GM18868 (cell line): ENCODE measurements around the gene KRT79.
"Not testable (repeated sequence)": the region's sequence is repeated elsewhere in the genome, so short reads cannot be mapped to it uniquely, and the experiment has no call there.

Source experiments
- ATAC-seq: cut with Tn5 transposase; IDR thresholded peaks from one replicate; pipeline ENCODE4 v1.9.1; 2021; ENCODE audit warnings: mild to moderate bottlenecking, moderate library complexity; ENCODE audit not compliant: unreplicated experiment

The KRT79 gene

DNA sequence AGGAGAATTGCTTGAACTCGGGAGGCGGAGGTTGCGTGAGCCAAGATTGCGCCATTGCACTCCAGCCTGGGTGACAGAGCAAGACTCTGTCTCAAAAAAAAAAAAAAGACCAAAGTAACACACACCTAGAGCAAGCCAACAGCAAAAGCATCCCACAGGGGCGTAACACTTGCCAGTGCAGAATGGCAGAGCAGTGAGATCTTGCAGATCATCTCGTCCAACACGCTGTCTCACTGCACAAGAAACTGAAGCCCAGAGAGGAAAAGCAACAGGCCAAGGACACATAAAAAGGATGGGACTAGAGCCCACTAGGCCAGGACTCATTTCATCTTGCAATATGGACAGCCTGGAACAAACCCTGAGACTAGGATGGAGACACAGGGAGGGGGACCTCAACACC lies 27.4 kb upstream of the KRT79 start:
- no peak for ATAC-seq

DNA sequence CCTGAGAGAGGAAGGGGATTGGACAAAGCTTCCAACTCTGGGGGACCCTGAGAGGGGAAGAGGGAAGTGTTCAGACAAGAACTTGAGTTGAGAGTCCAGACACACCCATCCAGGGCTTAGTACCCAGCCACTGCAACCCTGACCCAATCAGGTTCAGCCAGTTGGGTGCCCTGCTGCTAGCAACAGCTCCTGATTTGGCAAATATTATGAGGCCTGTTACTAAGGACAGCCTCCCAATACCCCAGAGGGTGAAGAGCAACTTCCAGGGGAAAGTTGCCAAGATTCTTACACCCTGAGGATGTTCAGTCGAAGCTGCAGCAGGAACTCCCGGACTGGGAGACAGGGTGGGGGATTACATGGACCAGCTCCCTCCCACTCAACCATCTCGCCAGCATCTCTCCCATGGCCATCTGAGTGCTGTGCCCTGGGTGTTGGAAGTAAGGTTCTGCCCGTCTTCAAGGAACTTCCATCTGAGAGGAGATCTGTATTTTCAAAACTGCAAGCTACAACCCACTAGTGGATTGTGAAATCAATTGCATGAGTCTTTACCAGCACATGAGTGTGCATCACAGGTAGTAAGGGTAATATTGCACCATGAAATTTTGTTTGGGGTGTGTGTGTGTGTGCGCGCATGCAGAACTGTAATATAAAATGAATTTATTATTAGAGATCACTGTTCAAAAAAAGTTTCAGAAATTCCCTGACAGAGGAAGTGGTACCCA lies 26.2 kb upstream of the KRT79 start:
- ATAC-seq: no peak

DNA sequence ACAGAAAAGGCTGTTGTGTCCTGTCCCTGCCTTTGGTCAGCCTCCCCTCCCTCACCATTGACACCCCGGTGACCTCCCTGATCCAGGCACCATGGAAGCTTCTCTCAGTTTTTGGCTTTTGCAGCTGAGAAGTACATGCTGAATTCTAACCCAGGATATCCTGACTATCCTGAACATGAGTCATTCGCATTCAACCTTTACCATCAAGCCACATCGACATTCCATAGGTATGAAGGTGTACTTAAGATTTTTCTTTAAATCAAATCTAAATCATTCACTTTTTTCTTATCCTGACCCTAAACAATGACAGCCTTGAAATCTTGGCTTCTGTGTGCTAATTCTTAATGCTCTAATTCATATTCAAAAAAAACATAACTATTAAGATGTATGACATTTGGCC lies 23.4 kb upstream of the KRT79 start:
- ATAC-seq: no peak

DNA sequence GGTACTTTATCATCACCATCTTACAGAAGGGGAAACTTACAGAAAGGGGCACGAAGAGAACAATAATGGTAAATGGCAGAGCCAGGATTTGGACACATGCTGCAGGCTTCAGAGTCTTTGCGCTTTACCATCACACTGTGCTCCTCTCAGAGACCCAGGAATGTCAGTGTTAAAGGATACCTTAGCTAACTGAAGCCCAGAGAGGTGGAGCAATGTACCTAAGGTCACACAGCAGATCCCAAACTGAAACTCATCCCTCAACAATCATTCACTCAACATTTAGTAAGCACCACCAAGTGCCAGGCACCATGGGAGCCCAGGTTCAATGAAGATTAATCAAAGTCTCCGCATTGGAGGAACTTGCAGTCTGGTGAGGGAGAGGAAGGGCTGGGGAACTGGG lies 22.7 kb upstream of the KRT79 start:
- ATAC-seq: no peak

DNA sequence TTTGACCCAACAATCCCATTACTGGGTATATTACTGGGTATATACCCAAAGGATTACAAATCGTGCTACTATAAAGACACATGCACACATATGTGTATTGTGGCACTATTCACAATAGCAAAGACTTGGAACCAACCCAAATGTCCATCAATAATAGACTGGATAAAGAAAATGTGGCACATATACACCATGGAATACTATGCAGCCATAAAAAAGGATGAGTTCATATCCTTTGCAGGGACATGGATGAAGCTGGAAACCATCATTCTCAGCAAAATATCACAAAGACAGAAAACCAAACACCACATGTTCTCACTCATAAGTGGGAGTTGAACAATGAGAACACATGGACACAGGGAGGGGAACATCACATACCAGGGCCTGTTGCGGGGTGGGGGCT lies 22.0 kb upstream of the KRT79 start:
- ATAC-seq: not testable (repeated sequence)

DNA sequence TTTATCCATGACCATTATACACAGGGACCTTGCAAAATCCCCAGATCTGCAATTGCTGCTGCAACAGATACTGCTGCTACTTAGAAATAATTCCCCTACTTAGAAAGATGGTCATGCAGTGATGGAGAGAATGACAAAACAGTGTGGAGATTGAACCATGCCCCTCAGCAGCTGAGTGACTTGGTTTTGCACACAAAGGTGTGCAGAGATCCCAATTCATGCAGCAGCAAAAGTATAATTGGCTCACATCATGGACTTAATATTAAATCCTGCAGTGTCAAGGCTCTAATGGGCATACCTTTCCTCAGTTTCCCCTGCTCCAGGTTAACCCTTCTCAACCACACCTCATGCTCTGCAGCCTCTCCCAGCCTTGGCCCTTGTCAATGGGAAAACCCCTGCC lies 17.7 kb upstream of the KRT79 start:
- ATAC-seq: no peak

DNA sequence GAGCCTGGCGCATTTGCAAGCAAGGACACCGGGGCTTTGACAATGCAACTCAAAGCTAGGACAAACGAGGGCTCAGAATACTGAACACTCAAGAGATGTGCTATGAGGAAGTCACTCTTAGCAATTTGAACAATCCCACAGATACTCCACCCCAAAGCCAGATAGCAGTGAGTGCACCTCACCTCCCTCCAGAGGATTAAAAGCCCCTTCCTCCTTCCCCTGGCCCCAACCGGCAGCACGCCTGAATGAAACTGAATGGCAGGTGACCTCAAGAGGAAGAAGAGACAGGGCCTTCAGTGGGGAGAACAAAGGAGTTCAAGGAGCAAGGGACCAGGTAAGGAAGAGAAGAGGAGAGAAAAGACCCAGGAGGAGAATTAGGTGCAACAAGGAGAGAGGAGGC lies 16.6 kb upstream of the KRT79 start:
- no peak for ATAC-seq

DNA sequence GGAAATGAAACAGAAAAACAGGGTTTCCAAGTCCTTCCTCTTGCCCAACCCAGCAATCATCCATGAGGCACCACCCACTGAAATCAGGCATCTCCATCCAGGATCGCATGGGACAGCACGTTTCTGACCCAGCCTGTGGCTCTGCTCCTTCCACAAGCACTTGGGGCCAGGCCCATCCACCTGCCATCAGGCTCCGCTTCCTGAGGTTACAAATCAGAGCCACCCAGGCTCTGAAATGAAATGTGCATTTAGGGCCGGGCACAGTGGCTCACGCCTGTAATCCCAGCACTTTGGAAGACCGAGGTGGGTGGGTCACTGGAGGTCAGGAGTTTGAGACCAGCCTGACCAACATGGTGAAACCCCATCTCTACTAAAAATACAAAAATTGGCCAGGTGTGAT lies 15.4 kb upstream of the KRT79 start:
- ATAC-seq: no peak

DNA sequence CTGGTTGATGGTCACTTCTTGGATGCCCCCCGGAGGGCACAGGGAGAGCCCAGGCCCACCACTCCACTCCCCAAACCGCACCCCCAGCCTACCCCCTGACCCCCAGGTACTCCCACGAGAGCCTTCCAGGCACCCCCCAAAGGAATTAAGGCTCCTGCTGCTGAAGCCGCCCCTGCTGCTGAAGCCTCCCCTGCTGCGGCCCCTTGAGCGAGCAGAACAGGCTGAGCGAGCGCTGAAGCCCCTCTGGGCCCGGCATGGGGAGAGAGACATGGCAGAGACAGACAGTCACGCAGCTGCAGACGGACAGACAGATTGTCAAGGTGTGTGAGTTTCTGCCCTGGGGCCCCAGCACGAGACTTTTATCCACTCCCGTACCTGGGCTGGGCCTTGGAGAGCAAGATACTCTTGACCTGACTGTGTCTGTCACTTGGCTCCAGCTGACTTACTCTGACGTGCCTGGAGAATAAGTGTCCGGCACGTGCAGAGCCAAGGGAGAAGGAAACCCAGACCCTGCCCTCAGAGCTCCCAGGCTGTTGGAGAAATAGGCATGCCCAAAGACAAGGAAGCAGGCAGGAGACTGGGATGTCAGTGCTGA lies 14.6 kb upstream of the KRT79 start, which contains the start of gene KRT78:
KRT78 (minus strand) TSS at position 334 of the 595 bp plus-strand sequence; CDS start at position 270, 64 bp downstream.
- no peak for ATAC-seq

DNA sequence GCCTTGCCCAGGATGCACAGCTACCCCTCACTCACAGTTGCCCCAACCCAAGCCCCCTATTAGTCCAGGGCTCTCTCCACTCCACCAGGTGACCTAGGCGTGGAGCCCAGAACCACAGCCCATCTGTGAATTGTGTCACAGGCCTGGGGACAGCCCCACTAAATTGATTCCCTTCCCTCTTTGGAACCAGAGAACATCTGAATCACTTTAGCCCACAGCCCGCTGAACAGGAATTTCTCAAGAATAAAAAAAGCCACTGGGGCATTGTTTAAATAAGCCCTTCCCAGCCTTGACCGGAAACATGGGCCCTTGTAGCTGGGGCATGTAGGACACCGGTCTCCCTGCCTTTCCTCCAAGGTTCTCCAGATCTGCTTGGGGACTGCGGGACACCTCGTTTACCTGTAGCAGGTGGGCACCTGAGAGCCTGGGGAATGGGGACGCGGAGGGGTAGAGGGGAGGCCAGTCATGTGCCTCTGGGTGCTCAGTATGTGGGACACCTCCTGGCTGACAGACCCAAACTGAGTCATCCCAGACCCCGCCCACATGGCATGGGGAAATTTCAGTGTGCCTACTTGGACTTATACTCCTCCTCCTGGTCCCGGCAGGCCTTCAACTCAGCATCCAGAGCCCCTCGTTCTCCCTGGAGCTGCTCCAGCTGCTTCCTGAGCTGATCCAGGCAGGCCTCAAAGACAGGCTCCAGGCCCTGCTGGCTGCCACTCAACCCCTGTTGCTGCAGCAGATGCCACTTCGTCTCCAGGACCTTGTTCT lies 13.4 kb upstream of the KRT79 start:
- no peak for ATAC-seq

DNA sequence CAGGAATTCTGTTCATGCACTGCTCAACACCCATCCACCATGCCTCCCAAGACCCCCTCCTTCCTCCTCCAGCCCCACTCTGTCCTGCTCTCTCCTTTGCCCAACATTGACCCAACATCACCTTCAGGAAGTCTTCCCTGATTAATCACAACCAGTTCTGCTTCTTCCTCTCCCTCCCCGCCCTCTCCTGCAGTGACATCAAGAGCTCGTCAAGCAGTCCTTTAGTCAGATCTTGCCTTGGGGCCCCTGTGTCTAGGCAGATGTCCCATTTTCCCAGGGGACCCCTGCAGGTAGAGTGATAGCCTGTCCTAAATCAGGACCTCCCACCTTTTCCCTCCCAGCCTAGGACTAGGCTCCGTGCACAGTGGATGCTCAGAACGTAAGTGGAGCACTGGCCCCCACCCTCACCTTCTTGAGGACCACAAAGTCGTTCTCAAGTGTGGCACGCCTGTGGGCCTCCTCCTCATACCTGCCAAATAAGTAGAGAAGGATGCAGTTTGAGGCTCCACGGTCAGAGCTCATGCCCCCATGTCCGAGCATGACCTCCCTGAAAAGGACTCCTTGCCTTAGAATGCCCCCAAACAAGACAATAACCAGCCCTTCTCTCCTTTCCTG lies 12.4 kb upstream of the KRT79 start:
- ATAC-seq: no peak

DNA sequence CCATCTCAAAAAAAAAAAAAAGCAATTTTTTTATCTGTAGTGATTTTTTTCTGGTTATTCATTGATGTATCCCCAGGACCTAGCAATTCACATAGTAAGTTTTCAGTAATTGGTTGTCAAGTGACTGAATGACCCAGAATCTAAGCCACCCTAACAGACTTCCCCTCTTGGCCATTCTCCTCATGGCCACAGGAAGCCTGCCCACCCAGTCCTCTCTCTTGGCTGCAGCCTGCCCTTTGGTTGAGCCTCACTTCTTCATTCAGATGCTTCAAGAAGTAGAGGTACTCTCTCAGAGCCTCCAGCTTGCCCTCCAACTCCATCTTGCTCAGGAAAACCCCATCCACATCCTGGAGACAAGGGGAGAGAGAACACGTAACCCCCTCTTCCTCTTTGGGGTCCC lies 11.8 kb upstream of the KRT79 start:
- no peak for ATAC-seq

DNA sequence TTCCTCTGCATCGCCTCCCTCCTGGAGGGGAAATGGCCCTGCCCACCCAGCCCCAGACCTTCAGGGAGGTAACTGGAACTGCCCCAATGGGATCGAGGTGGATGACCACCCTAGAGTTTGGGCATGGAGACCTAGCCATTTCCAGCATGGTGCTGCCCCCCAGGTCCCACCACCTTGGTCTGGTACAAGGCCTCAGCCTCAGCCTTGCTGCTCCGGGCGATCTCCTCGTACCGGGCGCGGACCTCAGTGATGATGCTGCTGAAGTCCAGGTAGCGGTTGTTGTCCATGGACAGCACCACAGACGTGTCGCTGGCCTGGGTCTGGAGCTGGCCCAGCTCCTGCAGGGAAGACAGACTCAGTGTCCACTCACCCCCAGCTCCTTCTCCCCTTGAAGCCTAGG lies 10.3 kb upstream of the KRT79 start:
- ATAC-seq: no peak

DNA sequence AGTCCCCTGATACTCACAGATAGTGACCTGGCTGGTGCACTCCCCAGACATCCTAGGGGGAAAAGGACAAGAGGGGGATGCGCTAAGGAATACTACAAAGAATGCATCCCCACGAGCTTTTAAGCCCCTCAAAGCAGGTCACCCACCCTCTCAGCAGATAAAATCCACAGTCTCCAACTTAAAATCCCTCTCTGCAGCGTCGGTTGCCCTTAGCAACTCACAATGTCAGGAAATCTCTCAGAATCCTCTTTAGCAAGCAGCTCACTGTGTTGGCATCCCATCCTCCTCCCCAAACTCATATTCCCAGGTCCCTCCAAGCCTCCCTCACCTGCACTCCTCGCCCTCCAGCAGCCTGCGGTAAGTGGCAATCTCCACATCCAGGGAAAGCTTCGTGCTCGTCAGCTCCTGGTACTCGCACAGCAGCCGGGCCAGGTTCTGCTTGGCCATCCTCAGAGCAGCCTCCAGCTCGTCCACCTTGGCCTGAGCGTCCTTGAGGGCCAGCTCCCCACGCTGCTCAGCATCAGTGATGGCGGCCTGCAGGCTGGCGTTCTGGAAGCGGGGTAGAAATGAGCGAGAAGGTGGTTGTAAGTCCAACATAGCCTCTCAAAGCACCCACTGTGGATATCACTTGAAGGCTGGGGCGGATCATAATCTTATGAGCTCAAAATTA lies 5.5 kb upstream of the KRT79 start:
- no peak for ATAC-seq

DNA sequence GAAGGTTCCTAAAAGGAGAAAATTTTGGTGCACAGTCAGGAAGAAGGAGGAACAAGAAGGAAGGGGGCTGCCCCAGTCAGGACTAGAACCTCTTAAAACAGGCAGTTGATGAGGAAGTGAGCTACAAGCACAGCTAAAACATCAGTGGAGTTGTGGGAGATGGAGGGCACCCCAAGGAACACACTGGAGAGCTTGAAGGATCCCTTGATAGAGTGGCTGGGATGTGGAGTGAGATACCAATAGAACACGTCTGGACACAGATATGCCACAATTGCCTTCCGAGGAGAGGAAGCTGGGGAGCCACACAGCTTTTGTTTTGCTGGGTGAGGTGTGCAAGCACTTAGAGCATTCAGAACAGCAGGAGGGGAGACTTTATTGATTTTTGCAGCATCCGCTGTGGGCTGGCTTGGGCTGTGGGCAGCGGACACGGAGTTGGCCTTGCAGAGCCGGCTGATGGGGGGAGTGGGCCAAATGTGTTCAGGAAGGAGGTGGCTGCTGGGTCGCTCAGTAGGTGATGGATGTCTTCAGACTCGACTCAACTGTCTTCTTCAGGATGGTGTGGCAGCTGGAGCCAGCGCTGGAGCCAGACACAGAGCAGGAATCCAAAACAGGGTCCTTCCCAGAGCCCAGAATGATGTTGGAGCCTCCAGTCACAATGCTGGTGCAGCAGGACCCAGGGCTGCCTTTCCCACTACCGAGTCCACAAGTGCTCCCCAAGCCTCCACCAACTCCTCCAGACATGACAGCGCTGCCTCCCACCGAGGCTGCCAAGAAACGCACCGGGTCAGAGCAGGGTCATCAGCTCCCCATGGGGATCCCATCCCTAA lies 4.7 kb upstream of the KRT79 start:
- no peak for ATAC-seq

DNA sequence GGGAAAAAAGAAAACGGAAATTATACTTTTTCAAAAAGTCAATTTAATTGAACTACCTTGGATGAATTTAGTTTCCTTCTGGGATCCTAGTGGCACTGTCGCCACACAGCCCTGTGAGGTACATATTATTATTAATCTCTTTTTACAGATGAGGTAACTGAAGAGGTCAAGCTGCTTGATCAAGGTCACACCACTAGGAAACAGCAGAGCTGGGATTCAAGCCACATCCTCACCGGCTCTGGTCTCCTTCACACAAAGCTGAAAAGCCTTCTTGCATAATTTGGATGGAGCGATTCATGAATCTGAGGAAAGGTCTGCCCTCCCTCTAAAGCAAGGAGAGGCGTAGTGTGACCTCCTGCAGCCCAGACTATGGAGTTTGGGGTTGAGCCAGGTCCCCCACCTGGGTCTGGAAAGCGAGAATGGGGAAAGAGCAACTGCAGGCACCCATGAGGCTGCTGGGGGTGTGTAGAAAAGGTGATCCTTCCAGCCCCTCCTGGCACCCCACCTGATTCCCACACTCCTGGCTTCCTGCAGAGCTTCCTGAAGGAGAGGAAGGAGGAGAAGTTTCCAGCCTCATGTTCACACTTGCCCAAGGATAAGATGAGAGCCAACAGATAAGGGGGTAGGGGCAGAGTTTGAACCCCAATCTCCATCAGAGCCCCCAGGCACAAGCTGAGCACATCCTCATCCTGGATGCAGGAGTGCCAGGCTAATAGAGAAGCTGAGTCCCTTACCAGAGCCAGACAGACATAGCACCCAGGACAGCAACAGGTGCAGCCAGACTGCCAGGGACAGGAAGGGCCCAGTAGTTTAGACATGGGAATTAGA lies 3.9 kb upstream of the KRT79 start:
- no peak for ATAC-seq

DNA sequence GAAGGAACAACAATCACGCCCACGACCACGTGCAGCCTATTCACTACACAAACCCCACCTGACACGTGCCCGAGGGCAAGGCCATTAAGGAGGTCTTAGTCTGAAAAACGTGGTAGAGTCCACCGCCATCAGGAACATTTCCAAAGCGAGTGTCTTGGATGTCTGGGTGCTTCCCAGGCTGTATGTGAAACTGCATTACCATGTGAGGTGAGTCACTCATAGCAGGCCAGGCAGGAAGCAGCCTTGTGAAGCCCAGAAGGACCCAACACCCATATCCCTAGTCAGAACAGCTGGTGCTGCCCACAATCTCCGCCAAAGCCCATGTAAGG lies 3.3 kb upstream of the KRT79 start:
- no peak for ATAC-seq

DNA sequence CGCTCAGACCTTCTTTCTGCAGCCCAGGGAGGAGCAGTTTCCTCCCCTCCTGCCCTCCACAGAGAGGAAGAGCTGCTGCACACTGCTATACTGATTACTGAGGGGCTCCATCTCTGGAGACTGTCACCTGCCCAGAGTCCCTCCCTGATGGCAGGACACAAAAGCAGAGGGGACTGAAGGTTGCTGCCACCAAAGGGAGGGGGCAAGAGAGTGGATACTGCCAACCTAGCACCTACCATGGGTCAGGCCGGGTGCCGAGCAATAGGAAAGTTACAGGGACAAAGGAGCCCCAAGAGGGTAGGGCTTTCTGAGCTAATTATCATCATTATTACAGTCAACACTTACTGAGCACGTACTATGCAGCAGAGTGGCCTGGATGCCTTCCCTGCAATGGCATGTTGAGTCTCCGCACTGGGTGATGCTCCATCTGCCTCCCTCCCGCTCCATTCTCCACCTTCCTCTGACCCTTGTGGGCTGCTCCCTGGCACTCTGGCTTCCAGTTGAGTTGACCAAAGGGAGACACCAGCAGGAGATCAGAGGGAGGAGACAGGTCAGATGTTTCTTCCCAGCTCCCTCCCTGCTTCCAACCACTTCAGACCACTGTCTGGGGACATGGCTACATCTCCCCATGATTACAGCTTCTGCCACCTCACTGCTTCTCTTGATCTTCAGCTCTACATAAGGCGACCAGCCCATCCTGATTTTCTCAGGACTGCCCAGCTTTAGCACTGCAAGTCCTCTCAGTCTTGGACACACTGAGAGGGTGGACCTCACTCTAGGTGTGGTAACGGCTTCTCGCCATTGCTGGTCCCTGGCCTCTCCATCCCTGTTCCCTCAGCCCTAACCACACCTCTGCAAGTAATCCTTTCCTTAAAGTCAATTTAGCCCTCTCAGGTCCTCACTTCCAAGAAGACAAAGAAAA lies 2.6 kb upstream of the KRT79 start:
- ATAC-seq: no peak
